ENCODE results near the gene CRYBG2.
"Not testable (repeated sequence)": the region's sequence is repeated elsewhere in the genome, so short reads cannot be mapped to it uniquely, and the experiment has no call there.

CRYBG2 gene, protein sequence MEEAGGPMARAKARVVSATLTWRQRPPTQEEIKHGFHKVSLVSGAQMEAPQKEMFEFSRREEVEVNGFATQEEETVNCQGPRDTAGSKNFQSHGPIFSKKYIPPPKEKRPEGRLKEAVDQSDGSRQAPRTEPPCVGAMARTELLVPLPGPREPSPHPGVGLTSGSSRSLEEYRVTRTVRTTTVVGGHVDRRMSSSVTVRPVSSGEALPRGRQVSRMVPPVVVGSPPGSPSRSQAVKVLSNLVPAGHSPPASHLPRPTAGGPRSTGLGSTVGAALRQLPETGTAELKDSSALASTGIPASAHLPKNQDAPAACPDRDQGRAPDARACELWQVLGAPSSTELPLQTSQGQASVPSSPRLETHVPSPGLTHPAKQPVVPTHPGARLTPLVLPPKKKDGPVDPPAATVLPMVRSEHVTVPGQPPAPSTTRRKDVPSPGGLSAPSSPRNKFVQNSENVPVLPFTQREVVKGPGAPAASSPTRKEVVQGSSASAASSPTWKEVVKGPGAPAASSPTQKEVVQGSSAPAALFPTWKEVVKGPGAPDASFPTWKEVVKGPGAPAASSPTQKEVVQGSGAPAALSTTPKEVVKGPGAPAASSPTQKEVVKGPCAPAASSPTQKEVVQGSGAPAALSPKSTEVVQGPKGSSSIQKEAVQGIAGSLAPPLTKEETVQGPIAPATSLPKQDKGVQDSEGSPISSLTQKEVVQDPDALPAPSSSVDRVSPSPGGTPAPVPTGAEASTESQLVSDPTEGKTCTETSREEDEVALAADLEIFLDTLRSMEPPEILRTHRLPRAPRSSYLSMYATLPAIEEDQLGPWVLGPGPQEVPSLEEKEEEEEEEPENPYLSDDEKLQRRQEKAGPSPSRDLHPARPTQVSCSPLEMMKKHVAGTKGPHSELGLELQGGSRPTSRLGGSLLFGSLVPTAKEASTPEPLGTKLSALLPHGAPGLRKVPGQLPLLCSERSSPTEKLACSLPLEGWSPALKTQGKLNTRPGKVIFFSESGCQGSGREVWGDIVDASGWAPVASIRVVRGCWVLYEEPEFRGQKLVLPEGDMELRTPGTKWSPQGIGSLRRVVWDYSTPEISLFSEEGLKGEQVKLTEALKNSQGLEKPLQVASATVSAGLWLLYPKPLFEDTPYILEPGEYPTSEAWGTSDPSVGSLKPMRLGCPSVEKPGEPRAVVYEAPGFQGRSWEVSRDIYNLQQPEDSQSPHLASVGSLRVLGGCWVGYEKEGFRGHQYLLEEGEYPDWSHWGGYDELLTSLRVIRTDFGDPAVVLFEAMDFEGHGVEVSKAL (N-terminal part only)

GRCh38 chr1:26353976-26354820 lies at the start of gene CRYBG2:
Gene CRYBG2 (minus strand): TSS chr1:26354130. CDS start chr1:26346657, 7,473 bp downstream.
- DNase-seq = no peak

GRCh38 chr1:26403656-26404055 lies 49.7 kb upstream of the CRYBG2 start:
- no peak for DNase-seq

DNA sequence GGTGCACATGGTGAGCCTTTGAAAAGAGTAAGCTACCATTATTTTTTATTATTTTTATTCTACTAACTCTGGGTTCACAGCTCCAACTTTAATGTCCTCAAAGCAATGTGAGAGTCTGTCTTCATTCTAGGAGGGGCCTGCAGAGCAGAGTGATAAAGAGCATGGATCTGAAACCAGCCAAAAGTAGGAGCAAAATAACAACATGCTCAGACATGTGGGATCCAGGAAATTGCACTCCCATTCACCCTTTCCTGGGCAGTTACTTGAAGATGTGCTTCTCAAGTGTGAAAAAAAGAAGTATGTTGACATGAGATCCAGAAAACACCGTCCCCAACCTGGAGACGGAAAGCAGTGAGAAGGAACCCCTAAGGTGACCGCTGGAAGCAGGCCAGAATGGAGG lies 48.0 kb upstream of the CRYBG2 start:
- DNase-seq = no peak

- DNase-seq = no peak
Observed at GRCh38 chr1:26399034-26399433, 45.1 kb upstream of the CRYBG2 start.

DNA sequence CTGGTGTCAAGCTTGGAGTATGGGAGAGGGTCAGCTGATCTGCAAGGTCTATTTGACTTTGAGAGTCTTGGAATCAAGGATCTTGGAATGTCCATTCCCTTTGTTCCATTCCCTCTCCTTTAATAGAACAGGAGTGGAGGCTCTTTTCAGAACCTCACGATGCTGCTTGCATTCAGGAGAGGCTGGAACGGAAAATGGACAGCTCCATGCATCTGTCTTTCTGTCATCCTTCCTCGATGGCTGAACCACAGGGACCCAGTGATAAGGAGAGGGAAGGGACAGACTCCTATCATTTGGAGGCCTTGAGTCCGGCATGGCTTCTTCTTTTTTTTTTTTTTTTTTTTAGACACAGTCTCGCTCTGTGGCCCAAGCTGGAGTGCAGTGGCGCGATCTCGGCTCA lies 41.8 kb upstream of the CRYBG2 start:
- DNase-seq = no peak

DNA sequence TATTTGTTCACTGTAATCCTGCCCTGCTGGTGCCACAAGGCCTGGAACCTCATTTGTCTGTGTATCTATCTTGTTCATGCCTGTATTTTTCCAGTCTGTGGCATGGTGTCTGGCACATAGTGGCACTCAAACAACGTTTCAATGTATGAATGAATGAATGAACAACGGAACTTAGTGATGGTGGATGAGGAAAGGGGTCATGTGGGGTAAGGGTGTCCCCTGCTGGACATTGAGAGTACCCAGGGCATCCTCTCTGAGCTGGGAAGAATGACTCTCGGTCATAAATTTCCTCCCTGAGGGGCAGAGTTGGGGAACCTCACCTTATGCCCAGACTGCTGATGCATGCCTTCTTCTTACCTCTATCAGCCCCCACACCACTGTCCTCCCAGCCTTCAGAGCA lies 37.5 kb upstream of the CRYBG2 start:
- no peak for DNase-seq

- no peak for DNase-seq
Observed at GRCh38 chr1:26389604-26390247, 35.8 kb upstream of the CRYBG2 start.

DNA sequence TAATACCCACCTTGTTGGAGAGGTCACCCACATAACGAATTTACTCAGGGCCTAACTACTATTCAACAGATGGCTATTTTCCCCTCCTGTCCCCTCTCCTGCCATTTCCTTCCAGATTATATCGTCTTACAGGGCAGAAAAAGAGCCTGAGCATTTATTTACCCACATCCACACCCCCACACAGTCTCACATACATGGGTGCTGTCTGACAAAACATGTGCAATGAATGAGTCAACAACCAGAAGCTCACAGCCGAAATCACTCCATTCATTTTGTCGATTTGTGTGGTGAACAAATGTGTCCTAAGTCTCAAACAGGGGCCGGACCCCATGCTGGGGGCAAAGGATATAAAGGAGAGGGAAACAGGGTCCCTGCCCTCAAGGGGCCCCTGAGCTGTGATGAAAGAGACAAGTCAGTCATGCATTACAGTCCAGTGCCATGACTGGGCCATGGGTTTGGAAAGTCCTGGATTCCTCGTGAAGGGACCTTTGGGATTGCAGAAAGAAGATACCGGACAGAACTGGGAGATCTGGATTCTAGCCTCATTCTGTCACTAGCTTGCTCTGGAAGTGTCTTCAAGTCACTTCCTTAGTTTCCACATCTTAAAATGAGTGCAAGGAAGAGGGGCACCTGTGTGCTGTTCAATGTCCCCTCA lies 35.0 kb upstream of the CRYBG2 start:
- no peak for DNase-seq

- DNase-seq = no peak
Observed at GRCh38 chr1:26387447-26387846, 33.5 kb upstream of the CRYBG2 start.

GRCh38 chr1:26385063-26385462 lies 31.1 kb upstream of the CRYBG2 start:
- DNase-seq = not testable (repeated sequence)

GRCh38 chr1:26384076-26384475 lies 30.1 kb upstream of the CRYBG2 start:
- no peak for DNase-seq

DNA sequence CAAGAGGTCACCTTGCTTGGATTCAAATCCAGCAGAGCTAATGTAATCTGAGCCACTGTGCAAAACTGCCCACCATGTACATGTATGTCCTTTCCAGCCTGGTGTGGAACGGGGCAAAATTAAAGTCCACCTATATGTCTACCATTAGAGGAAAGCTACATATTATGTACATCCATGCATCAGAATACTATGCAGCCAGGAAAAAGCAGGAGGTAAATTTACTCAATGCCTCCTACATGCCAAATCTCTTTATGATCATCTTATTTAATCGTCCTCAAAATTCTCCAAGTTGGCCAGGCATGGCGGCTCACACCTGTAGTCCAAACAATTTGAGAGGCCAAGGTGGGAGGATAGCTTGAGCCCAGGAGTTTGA lies 24.9 kb upstream of the CRYBG2 start:
- no peak for DNase-seq

DNA sequence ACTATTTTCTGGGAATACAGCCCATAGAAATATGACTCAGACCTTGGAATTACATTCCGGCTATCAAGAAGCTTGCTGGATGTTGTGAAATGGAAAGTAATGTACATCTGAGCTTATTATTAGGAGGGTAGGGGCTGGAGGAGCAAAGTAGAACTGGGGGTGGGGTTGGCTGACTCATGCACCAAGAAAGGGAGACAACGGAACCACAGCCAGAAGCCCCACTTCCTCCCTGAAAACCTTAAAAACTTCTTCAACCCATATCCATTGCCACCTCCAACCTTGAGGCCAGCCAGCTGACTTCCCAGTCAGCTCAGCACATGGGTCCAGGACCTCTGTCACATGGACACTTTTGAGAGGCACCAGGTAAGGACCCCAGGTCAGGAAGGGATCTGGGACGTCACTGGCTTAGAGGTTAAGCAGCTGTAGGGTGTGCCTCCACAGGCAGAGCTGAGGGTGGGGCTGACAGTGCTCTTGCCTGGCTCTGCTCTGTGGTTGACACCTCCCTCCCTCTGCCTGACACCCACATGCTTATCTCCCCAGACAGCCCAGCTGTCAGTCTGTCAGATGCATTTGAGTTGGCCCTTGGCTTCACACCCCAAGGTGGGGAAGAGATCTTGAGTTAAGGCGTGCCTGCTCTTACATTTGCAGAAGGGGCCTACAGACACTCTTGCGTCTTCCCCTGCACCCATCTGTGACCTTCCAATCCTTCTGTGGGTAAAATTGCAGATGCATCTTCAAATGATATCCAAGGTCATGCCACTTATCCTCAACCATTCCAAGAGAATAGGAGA lies 24.4 kb upstream of the CRYBG2 start:
- no peak for DNase-seq

GRCh38 chr1:26376050-26376449 lies 22.1 kb upstream of the CRYBG2 start:
- DNase-seq = no peak

DNA sequence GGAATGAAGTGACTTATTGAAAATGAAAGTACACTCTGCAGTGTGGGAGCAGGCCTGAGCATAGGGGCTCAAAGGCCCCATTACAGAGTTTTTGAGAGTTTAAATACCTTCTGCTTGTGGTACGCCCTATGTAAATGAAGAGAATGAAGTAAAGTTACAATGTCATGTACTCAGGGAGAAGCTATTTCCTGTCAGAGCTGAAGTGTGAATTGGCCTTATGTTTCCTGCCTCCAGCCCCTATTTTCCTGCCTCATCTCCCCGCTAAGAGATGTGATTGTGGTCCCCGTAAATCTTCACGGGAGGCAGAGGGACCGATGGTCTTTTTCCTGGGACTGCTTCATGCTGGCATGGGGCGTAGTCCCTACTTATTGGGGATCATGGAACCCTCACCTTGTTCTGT lies 21.2 kb upstream of the CRYBG2 start:
- no peak for DNase-seq

DNA sequence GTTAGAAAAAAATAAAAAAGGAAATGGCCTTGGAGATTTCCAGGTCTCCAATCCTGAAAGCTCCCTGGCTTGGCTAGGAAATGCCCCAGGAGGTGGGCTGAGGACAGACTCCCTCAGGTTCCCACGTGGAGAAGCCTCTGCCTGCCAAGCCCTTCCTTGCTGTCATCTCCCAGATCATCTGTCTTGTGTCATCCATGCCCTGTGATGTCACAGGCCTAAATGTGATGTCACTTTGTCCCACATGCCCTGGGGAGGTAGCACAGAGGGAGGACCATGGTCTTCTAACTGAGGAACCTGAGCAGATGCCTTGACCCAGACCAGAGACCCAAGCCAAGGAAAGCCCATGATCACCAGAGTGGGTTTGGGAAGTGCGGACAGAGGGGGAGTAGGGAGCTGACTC lies 20.4 kb upstream of the CRYBG2 start:
- not testable (repeated sequence) for DNase-seq

DNA sequence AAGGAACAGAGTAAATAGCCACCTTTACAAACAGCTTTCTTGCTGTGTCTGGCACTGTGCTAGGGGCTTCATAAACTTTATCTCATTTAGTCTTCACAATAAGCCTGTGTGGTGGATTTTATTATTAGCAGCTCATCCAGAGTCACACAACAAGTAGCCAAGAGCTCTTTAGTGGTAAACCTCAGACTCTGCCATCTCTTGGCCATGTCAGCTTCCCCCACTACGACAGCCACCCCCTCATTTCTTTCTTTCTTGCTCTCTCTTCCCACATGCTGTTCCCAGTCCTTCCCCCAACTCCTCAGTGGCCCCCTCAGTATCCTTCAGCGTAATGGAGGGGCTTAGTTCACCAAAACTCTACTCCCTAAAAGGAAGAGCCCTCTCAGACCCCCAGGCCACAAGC lies 19.9 kb upstream of the CRYBG2 start:
- no peak for DNase-seq

DNA sequence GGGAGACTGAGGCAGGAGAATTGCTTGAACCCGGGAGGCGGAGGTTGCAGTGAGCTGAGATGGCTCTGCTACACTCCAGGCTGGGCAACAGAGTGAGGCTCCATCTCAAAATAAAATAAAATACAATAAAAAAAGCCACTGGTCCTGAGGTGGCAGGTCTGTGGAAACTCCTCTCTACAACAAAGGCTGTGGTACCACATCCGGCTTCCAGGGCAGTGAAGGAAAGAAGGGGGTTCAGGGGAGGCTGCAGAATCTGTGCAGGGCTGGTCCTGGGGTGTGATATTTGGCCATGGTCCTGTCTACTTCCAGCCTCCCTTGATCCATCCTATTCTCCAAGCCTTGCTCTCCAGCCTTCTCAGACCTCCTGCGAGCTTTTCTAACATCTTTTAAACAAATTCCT lies 19.4 kb upstream of the CRYBG2 start:
- DNase-seq = no peak

DNA sequence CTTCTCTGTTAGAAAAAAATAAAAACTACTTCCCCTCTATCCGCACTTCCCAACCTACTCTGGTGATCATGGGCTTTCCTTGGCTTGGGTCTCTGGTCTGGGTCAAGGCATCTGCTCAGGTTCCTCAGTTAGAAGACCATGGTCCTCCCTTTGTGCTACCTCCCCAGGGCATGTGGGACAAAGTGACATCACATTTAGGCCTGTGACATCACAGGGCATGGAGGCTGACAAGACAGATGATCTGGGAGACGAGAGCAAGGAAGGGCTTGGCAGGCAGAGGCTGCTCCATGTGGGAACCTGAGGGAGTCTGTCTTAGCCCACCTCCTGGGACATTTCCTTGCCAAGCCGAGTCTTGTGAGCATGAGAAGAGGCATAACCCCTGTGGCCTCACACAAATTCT lies 18.7 kb upstream of the CRYBG2 start, which contains the start of gene ZNF683:
Gene ZNF683 (minus strand): TSS at position 140 of the 400 bp plus-strand sequence. CDS start 4,179 bp downstream, outside the sequence.
- DNase-seq = not testable (repeated sequence)

DNA sequence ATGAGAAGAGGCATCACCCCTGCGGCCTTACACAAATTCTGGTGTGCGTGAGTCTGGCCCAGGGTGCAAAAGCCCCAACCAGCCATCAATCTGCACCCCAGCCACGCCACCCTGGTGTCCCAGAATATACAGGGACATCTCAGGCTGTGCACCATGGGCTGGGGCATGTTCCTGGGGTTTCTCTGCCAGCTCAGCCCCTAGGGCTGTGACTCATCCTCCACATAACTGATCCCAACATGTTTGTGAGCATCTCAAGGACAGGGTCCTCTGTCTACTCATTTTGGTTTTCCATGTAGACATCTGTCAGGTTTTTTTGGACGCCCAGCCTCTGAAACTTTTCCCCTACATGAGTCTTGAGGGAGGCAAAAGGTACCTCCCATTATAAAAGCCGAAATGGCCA lies 18.1 kb upstream of the CRYBG2 start:
- DNase-seq = no peak

Data from NCI-H187 treated with DMSO at 0.1 percent for 48 hours (cell line).